GM19043 (cell line): ENCODE results near the gene RBFOX1.

Experiments
- ATAC-seq: cut with Tn5 transposase; IDR thresholded peaks from one replicate; pipeline ENCODE4 v1.9.1; 2021; ENCODE audit warnings: low read depth; ENCODE audit not compliant: unreplicated experiment

RBFOX1 gene

DNA sequence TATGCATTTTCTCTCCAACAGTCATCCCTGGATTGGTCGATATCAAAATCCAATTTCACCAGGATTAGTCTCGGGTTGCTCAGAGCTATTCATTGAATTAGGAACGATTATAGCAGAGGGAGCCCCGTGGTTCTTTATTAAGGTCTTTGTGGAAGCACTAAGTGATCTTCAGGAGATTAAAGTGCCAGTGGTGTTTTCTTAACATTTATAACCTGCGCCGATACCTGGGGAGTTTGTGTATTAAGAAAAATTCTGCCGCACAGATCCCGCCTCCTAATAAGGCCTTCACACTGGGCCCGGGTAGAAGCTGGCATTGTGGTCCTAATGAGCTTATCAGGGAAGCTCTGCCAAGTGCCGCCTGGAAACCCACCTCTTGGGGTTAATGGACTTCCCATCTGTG, 238.7 kb downstream of the RBFOX1 start:
- ATAC-seq, result no peak

DNA sequence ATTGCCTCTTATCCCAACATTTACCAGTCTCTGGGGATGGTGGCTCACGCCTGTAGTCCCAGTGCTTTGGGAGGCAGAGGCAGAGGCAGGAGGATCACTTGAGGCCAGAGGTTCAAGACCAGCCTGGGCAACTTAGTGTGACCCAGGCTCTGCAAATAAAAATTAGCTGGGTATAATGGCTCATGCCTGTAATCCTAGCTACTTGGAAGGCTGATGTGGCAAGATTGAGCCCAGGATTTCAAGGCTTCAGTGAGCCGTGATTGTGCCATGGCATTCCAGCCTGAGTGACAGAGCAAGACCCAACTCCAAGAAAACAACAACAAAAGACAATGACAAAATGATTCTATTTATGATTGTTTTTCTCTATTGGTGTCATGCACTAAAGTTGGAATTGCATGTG, 244.9 kb downstream of the RBFOX1 start:
- no peak for ATAC-seq

DNA sequence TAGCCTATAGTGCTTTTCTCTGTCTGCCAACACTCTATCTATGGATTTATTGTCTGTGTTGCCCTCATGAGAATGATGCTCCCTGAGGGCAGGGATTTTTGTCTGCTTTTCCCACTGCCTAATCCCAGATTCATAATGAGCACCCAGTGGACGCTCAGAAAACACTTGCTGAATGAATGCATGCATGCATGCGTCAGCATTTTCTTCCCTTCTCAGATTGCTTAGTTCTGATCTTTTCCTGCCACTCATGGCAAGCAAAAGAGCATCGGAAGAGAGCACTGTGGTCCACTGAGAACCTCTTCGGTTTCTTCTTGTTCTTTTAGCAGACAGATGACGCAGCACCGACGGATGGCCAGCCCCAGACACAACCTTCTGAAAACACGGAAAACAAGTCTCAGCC, 246.8 kb downstream of the RBFOX1 start:
- ATAC-seq, result no peak

GRCh38 chr16:7581175-7581574, 248.5 kb downstream of the RBFOX1 start:
- ATAC-seq, result no peak

- ATAC-seq, result no peak
These were observed 250.8 kb downstream of the RBFOX1 start for GRCh38 chr16:7583396-7583795.

GRCh38 chr16:7584561-7584960, 251.9 kb downstream of the RBFOX1 start:
- ATAC-seq, result no peak

GRCh38 chr16:7585705-7586104, 253.1 kb downstream of the RBFOX1 start:
- no peak for ATAC-seq

- ATAC-seq, result no peak
These were observed 258.3 kb downstream of the RBFOX1 start for GRCh38 chr16:7590934-7591333.

DNA sequence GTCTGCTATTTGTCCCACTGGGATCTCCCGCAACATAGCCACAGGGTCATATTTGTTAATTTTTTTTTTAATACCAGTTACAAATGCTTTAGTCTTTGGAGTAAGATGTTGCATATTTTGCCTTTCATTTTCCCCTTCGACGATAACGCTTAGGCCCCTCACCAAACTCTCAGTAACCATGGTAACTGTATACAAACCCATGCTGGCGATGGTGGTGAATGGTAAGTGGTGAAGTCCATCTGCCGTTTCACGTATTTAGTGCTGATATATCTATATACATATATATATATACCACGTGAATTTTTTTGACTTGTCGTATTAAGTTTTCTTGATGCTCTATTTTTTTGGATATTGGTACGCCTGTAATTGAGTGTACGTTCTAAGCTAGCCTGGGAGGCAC, 263.7 kb downstream of the RBFOX1 start:
- no peak for ATAC-seq

GRCh38 chr16:7597677-7598076, 265.0 kb downstream of the RBFOX1 start:
- no peak for ATAC-seq

DNA sequence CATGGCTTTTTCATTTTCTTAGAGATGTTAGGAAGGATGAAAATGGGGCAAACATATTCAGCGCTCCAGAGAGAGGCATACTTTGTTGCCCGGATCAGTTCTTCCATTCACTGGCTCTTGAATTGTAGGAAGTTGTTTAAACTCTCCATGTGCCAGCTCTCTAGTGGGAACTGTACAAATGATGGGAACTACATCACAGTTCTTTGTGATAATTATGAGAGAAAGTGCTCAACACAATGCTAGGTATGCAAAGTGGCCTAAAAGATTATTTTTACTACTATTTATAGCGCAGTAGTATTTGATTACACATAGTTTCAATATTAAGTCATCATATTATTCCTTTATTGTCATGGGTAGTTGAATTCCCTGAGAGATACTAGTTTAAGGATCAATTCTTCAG, 268.5 kb downstream of the RBFOX1 start:
- ATAC-seq, result no peak

DNA sequence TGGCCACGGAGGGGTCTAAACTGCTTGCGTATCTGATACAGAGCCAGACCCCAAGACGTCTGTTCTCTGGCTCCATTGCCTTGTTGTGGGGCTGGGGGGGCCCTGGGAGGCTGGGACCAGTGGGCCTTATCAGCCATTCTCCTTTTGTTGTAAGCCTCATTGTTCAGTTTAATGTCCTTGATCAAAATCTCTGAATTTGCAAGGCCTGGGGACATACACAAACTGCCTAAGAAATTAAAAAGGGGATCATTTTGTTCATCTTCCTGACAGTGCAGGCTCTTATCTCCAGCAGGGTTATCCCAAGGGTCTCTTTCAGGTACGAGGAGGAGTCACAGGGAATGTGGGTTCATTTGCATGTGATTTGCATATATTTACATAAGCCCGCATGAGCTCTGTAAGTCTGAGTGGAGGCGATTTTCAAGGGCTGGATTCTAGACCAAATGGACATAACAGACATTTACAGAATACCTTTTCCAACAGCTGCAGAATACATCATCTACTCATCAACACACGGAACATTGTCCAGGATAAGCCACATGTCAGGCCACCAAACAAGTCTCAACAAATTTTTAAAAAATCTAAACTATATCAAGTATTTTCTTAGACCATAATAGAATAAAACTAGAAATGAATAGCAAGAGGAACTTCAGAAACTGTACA, 269.8 kb downstream of the RBFOX1 start:
- ATAC-seq, result no peak

DNA sequence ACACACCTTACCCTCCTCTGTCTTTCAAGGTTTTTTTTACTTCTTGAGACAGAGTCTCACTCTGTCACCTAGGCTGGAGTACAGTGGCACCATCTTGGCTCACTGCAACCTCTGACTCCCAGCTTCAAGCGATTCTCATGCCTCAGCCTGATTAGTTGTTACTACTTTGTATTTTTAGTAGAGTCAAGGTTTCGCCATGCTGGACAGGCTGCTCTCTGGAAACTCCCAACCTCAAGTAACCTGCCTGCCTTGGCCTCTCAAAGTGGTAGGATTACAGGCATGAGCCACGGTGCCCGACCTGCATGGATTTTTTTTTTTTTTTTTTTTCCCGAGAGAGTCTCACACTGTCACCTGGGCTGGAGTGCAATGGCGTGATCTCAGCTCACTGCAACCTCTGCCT, 273.2 kb downstream of the RBFOX1 start:
- ATAC-seq, result no peak

GRCh38 chr16:7612671-7613070, 280.0 kb downstream of the RBFOX1 start:
- no peak for ATAC-seq

GRCh38 chr16:7613518-7613917, 280.9 kb downstream of the RBFOX1 start:
- no peak for ATAC-seq

DNA sequence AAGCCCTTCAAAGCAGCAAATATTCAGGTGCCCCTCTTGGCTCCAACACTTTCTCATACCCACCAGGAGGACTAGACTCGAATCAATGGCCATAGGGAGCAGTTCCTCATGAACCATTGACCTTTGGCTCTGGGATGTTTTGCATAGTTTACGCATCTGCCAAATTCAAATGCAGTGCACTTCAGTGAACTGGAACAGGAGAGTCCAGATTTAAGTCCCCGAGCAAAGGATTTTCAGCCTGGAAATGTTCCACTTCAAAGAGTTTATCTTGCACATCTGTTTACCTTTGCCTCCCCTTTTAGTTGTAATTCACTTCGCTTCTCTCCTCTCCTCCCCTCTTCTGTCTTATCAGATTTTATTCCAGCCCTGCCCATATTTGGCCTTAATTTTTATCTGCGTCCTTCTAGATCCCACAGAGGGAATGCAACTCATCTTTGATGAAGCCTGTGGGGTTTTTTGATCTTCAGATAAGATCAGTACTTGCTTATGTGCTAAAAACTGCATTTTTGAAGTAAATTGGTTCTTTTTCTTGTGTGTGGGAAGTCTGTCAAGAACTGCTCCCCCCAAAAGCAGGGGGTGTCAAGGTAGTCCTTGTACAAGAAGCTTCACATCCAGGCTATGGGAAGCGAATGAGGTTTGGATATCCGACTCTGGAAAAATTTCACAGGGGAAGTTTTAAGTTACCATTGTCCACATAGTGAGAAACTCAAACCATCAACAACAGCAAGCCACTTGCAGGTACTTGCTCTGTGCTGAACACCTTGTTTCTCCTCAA, 281.6 kb downstream of the RBFOX1 start:
- no peak for ATAC-seq

- no peak for ATAC-seq
These were observed 282.9 kb downstream of the RBFOX1 start for GRCh38 chr16:7615565-7615964.

DNA sequence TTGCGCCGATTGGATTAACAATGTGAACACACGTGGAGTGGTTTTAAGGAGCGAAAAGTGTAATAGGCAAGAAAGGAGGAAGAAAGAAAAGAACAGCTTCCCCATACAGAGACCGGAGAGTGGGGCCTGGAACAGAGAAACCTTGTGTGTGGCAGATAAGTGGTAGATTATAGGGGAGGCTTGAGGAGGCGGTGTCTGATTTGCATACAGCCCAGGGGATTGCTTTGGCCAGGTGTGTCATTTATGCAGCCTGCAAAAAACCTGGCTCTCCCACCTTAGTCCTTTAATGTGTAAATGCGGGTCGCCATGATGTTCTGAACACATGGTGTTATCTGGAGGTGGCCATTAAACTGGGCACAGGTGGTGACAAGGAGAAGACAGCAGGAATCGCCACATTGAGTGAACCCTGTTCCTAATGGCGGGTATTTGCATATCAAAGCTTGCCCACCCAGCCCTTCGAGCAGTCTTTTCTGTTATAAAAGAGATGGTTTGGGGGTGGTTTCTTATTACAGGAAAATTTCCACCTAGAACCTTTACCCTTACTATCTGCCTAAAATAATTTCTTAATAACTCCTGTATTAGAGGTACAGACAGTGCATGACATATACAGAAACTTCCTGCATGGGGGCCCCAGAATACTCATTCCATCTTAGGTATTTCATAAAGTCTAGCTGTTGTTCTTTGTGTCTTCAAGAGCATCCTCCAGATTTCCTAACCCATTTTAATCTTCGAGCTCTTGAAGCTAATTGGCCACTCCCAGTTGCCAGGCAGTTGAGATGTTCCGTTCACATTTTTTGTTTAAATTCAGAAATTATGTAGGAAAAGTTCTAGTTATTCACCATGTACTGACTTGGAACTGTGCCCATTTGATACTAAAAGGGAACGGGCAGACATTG, 292.5 kb downstream of the RBFOX1 start:
- no peak for ATAC-seq

DNA sequence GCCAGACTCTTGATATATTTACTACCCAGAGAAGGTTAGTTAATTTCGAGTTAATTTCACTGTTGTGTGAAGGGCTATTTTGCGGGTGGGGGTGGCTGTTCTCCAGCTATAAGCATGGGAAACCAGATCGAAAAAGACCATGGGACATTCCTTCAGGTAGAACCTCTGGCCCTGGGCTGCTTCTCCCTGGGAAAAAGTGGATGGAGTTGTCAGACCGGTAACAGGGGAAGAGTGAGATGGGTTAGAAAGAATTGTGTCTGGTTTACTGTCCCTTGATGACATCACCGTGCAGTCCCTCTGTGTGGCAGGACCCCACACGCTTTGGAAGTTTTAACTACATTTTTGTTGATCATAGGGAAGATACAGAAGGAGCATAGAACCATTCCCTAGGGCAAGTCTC, 296.3 kb downstream of the RBFOX1 start:
- no peak for ATAC-seq

DNA sequence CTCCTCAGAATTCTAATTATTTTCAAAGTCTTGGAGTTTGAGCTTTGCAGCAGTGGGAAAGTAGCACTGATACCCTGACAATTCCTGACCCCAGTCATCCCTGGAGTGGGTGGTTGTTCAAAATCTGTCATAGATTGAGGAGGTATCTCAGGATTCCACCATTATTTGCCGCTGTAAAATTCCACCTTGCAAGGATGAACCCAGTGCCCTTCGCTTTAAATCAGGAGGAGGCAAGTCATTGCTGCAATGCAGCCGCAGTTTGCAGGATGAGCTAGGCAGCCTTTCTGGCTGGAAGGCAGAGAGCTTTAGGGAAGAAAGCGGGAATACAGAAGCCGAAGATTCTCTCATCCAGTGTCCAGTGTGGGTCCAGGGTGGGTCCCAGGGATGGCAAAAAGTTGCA, 296.9 kb downstream of the RBFOX1 start:
- no peak for ATAC-seq

- ATAC-seq, result no peak
These were observed 304.8 kb downstream of the RBFOX1 start for GRCh38 chr16:7637446-7637845.
